Right cardiac atrium (tissue), 5 donors: ENCODE results near the gene C10orf71. TPM values are rescaled to one million over a fixed set of nuclear protein-coding genes. Genes with fewer than 3 reads are reported as not detected.

Experiments used
- ATAC-seq, 2 donors: fragments of 200-7000 bp; cut with Tn5 transposase; one replicate each; pipeline versions ENCODE4 v1.8.0 to v1.9.1; 2020; ENCODE audit warnings: moderate library complexity in 2 of 2, mild to moderate bottlenecking in 1 of 2
- DNase-seq, 3 donors: peaks; one replicate each; pipeline ENCODE4 v3.0.0-alpha.2; 2020
- H3K27ac ChIP-seq: one replicate; pipeline ENCODE4 v1.5.1; 2013; ENCODE audit warnings: mild to moderate bottlenecking, low read length, control low read depth, moderate library complexity
- H3K27me3 ChIP-seq: one replicate; pipeline ENCODE4 v1.6.1; 2013; ENCODE audit not compliant: control insufficient read depth, insufficient read depth
- H3K4me1 ChIP-seq: one replicate; pipeline ENCODE4 v1.6.1; 2013; ENCODE audit warnings: low read length; ENCODE audit not compliant: control insufficient read depth, insufficient read depth
- H3K4me3 ChIP-seq: one replicate; pipeline ENCODE4 v1.5.1; 2013; ENCODE audit warnings: low read length, control low read depth
- H3K9me3 ChIP-seq: one replicate; pipeline ENCODE4 v1.6.1; 2013; ENCODE audit warnings: low read length; ENCODE audit not compliant: control insufficient read depth
- WGBS: extraction: QIAGEN DNeasy Blood & Tissue Kit; methylation state at CpG from one replicate; pipeline ENCODE4 v1.1.7; 2013; 5-methylcytosine and 5-hydroxymethylcytosine counted together
- intact Hi-C, 4 donors: fragments of 100-400 bp; cut with DNase I; formaldehyde crosslinking; loops; one replicate each; pipeline versions ENCODE4 v1.11.0 to v1.14.0; 2022 to 2023
- polyA plus RNA-seq: library from polyadenylated mRNA; stranded (reverse); fragments of 200-250 nt; gene quantifications from one replicate; pipeline ENCODE4 v1.2.3, GENCODE V29; 2013
- total RNA-seq, 4 donors: library from RNA; stranded (reverse); fragmentation: NEBNext Ultra II Directional; extraction: Animal tissue kit (Norgen Biotek cat#: 25700); gene quantifications; one replicate each; pipeline ENCODE4 v1.2.1, GENCODE V29; 2021
- donor health status: healthy with polysubstance abuse.
- donor health status: DM: no; HTN: yes; CAD: no.
- donor health status: DM: no; HTN: no; CAD: no.
- donor health status: DM: no; HTN: yes; CAD: no; lungs with severe emphysema.
- donor health status: DM: yes; HTN: yes; CAD: no.

C10orf71 gene
- total and polyA plus RNA-seq, 5 donors: 27.8 to 98.9 (median 72.2) TPM

- Histone ChIP-seq H3K27ac (no peak overlapping the region), H3K9me3 (no peaks in the 10 kb centered on the region), H3K4me1 (no peaks in the 10 kb centered on the region), H3K4me3 (no peak overlapping the region), H3K27me3 (no peaks in the 10 kb centered on the region)
- 83% methylated on average over 5 of the region's 5 CpGs for WGBS
- DNase-seq (no peak), ATAC-seq (no peak)
- intact Hi-C loops: no loop called here
Measured at GRCh38 chr10:49374740-49375139, 75.8 kb downstream of the C10orf71 start.

DNA sequence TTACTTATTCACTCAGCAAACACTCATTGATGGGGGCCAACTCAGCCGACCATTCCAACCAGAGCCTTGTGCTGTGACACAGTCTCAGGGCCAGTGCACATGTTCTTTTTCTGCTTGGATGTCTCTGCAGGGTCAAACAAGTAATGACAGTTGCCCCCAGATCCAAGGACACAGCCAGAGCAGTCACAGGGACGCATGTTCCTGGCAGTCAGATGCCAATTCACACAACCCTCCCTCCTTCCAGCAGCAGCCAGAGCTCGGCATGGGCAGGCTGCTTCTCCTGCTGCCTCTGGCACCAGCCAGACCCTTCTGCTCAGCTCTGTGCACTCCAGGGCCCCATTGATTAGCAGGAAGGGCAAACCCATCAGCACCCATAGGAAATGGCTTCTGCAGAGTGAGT is 76.6 kb downstream of the C10orf71 start:
- Histone ChIP-seq H3K27me3 (no peaks in the 10 kb centered on the region), H3K4me3 (no peak overlapping the region), H3K27ac (no peak overlapping the region), H3K9me3 (no peaks in the 10 kb centered on the region), H3K4me1 (no peaks in the 10 kb centered on the region)
- 62% methylated on average over 3 of the region's 3 CpGs for WGBS
- intact Hi-C loops: no loop called here
- DNase-seq (peak in 1 of 3 donors; percentile 32), ATAC-seq (peak; percentile 51 to 56)

Other genes with a start within 250 kb of the C10orf71 start
- gene VSTM4, start 183.6 kb upstream of the C10orf71 start, total RNA-seq: 10 to 100 TPM; 20.3 to 23.8 (median 22.1) TPM
- 9.9 TPM for gene VSTM4, start 183.6 kb upstream of the C10orf71 start, polyA plus RNA-seq
- gene FAM170B, start 165.1 kb upstream of the C10orf71 start, total RNA-seq: not detected
- gene FAM170B, start 165.1 kb upstream of the C10orf71 start, polyA plus RNA-seq: not detected
- gene TMEM273, start 110.8 kb upstream of the C10orf71 start, total RNA-seq: 10 to 100 TPM in 3 of 4 donors, 1 to 10 TPM in 1; 9.6 to 36.9 (median 24.2) TPM
- 23.6 TPM for gene TMEM273, start 110.8 kb upstream of the C10orf71 start, polyA plus RNA-seq
- gene DRGX, start 96.9 kb downstream of the C10orf71 start, total RNA-seq: not detected
- not detected for gene DRGX, start 96.9 kb downstream of the C10orf71 start, polyA plus RNA-seq
- gene ERCC6, start 240.0 kb downstream of the C10orf71 start, total RNA-seq: 10 to 100 TPM; 16.5 to 25.5 (median 20.4) TPM
- gene ERCC6, start 240.0 kb downstream of the C10orf71 start, polyA plus RNA-seq: 4.6 TPM